Naive thymus-derived CD4-positive, alpha-beta T cell (primary cell): Measurements from ENCODE around the gene TSPAN32. TPM values are rescaled to one million over a fixed set of nuclear protein-coding genes. Genes with fewer than 3 reads are reported as not detected.

ENCODE experiments used
- ATAC-seq: fragments of 150-1000 bp; cut with Tn5 transposase; 2 replicates; pipeline ENCODE4 v1.10.0; 2021; ENCODE audit warnings: mild to moderate bottlenecking, moderate library complexity
- CTCF ChIA-PET: fragments of 350-600 bp; sonication (Branson Sonifier 250); formaldehyde crosslinking; loops from one replicate; lab custom pipeline; 2021; ENCODE audit warnings: antibody characterized with exemption; lab: Charles Lee
- POLR2A ChIA-PET: fragments of 350-600 bp; sonication (Branson Sonifier 250); formaldehyde crosslinking; loops from one replicate; lab custom pipeline; 2021; ENCODE audit warnings: antibody characterized with exemption, inconsistent platforms; lab: Charles Lee
- DNase-seq, 9 donors: peaks; one replicate each; pipeline versions ENCODE4 v3.0.0 to v3.0.0-alpha.2; 2020 to 2022; ENCODE audit warnings: mixed read lengths in 1 of 9
- H3K27ac ChIP-seq: one replicate; pipeline ENCODE4 v1.7.0; 2013; ENCODE audit warnings: mild to moderate bottlenecking, low read depth, low read length, moderate library complexity
- H3K27me3 ChIP-seq, 2 donors: one replicate each; pipeline ENCODE4 v1.7.0; 2013; ENCODE audit warnings: low read length in 2 of 2, mild to moderate bottlenecking in 2 of 2, moderate library complexity in 2 of 2; ENCODE audit not compliant: control insufficient read depth in 2 of 2, insufficient read depth in 2 of 2
- H3K36me3 ChIP-seq, 3 experiments: 1 replicate in 2 of 3; 2 replicates in 1 of 3; pipeline ENCODE4 v1.7.0; 2013; ENCODE audit warnings: low read length in 3 of 3, mild to moderate bottlenecking in 3 of 3, moderate library complexity in 1 of 3; ENCODE audit not compliant: insufficient read depth in 3 of 3, control insufficient read depth in 2 of 3
- H3K4me1 ChIP-seq, 2 donors: one replicate each; pipeline ENCODE4 v1.7.0; 2013; ENCODE audit warnings: low read length in 2 of 2, mild to moderate bottlenecking in 2 of 2, moderate library complexity in 1 of 2; ENCODE audit not compliant: control insufficient read depth in 2 of 2, insufficient read depth in 2 of 2
- H3K4me3 ChIP-seq: 2 replicates; pipeline ENCODE4 v1.7.0; 2013; ENCODE audit warnings: mild to moderate bottlenecking, low read length
- H3K9me3 ChIP-seq, 3 experiments: 1 replicate in 2 of 3; 2 replicates in 1 of 3; pipeline ENCODE4 v1.7.0; 2013; ENCODE audit warnings: low read length in 3 of 3; ENCODE audit not compliant: control insufficient read depth in 2 of 3
- H3K27ac Mint-ChIP-seq, 9 donors: one replicate each; pipeline ENCODE4 v1.8.0; 2020 to 2022; ENCODE audit warnings: mixed read lengths in 9 of 9, mild to moderate bottlenecking in 8 of 9, moderate library complexity in 5 of 9, inconsistent platforms in 2 of 9
- H3K27me3 Mint-ChIP-seq, 5 donors: one replicate each; pipeline ENCODE4 v1.8.0; 2021 to 2022; ENCODE audit warnings: mixed read lengths in 5 of 5, mild to moderate bottlenecking in 1 of 5
- H3K36me3 Mint-ChIP-seq, 5 donors: one replicate each; pipeline ENCODE4 v1.8.0; 2020 to 2022; ENCODE audit warnings: mixed read lengths in 5 of 5, mild to moderate bottlenecking in 3 of 5, inconsistent platforms in 1 of 5
- H3K4me1 Mint-ChIP-seq, 7 donors: one replicate each; pipeline ENCODE4 v1.8.0; 2020 to 2022; ENCODE audit warnings: mixed read lengths in 7 of 7, mild to moderate bottlenecking in 3 of 7, inconsistent platforms in 1 of 7
- H3K4me3 Mint-ChIP-seq, 10 donors: one replicate each; pipeline ENCODE4 v1.8.0; 2020 to 2022; ENCODE audit warnings: mild to moderate bottlenecking in 10 of 10, mixed read lengths in 10 of 10, moderate library complexity in 6 of 10, inconsistent platforms in 2 of 10
- H3K9me3 Mint-ChIP-seq, 11 donors: one replicate each; pipeline ENCODE4 v1.8.0; 2020 to 2022; ENCODE audit warnings: mixed read lengths in 11 of 11, mild to moderate bottlenecking in 4 of 11, inconsistent platforms in 1 of 11, moderate library complexity in 1 of 11
- intact Hi-C, 2 donors: fragments of 100-400 bp; cut with micrococcal nuclease; formaldehyde crosslinking; loops; one replicate each; pipeline ENCODE4 v1.15.1; 2023
- polyA plus RNA-seq, 2 donors: library from polyadenylated mRNA; unstranded; fragments of 300-500 nt; fragmentation: Illumina TruSeq; gene quantifications; one replicate each; pipeline ENCODE4 v1.2.3, GENCODE V29; 2021
- total RNA-seq, 6 experiments: library from RNA in 5 of 6; stranded (reverse) in 5 of 6; gene quantifications; 1 replicate in 5 of 6; 2 replicates in 1 of 6; pipeline ENCODE4 v1.2.3 and lab custom pipeline; 2021 to 2026

TSPAN32 gene
- total and polyA plus RNA-seq, 7 experiments from 2014 or later: 15.7 to 116 (median 63.9) TPM

DNA sequence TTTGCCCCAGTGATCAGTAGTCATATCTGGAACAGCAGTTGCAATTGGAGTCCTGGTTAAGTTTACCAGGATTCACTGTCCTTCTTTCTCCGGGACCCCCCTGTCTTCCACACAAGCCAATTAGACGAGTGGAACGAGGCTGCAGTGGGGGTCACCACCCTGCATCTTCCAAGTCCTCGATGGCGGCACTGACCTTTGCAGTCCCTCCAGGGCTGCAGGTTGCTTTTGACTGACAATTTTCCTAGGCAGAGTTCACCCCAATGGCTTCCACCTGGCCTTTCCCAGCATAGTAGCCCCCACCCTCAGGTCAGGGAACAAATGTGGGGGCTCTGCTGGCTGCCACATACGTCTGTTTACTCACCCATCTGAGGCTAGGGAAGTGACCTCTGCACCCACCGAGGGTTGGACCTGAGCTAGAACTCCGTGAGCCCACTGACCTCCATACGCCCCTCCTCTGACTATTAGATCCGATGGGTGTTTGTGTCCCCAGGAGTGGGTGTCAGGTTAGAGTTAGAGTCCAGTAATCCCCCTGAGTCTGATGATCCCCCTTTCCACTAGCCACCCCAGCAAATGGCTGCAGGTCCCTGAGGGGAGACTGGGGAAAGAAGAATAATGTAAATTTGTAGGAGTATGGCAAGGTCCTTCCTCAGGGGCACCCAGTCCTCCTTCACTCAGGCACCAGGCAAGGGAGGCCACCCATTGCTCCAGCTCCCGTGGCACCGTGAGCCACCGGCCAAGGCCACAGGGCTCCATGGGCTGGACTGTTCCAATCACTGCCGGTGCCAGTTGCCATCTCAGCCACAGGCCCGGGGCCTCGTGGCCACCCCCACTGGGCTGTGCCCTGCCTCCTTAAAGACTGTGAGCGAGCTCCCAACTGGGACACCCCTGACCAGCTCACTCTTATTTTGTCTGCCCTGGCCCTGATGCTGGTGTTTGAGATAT lies 5.6 kb upstream of the TSPAN32 start:
- H3K9me3 Mint-ChIP-seq: no peaks in the 10 kb centered on the region
- Histone ChIP-seq H3K9me3 (no peaks in the 10 kb centered on the region), H3K4me1 (peaks cover 16 to 33% of the 10 kb centered on the region in 2 donors), H3K27me3 (no peaks in the 10 kb centered on the region), H3K36me3 (peaks cover 0 to 32% (median 0%) of the 10 kb centered on the region in 3 experiments), H3K27ac (peak overlapping the region; percentile 41), H3K4me3 (no peak overlapping the region)
- ATAC-seq (no peak), DNase-seq (peak in 1 of 9 donors; percentile 9)
- H3K4me3 Mint-ChIP-seq: no peak overlapping the region
- H3K27me3 Mint-ChIP-seq: peaks cover 0 to 8% (median 0%) of the 10 kb centered on the region in 5 donors
- CTCF ChIA-PET: interaction anchor here (1.4 kb wide), 1 partner anchor 9 kb away, joined by 8 read pairs; no protein-coding TSS in a partner anchor
- peaks cover 11 to 47% (median 30%) of the 10 kb centered on the region in 7 donors for H3K4me1 Mint-ChIP-seq
- intact Hi-C loops: no loop called here
- peak overlapping the region in 6 of 9 donors; percentile 18 to 86 (median 38) for H3K27ac Mint-ChIP-seq
- H3K36me3 Mint-ChIP-seq: no peaks in the 10 kb centered on the region
- POLR2A ChIA-PET: interaction anchor here (1.1 to 1.2 kb wide), 2 partner anchors 9 to 105 kb away, joined by 5 to 8 read pairs; partner anchors contain the start of gene TSSC4

DNA sequence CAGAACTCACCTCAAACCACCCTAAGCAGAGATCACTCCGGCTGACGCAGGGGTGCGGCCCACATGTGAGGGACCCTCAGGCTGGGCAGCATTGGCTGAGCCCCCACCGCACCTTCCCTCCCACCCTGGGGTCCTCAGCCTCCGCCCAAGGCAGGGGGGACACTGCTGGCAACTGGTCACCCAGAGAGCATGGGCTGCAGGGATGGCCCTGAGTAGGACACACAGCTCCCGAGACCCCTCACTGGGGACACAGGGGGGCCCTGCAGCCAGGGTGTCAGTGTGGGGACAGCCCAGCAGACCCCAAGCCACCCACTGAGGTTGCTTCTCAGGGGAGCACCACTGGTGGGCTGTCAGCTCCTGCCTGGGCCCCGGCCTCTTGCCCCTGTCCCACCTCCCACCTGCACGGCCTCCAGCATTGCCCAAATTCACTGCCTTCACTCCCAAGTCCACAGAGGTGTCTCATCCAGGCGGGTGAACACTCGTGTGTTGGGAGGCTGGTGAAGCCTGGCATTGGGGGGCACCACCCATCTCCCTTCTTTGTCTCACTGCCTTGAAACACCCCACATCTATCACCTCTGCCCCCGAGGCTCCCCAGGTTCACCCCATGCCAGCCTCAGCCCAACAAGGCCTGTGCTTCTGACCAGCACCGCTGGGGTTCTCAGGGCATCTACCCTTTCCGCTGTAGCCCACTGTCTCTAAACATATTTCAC lies 4.7 kb upstream of the TSPAN32 start:
- ChIA-PET POLR2A (interaction anchor here (1.1 to 1.2 kb wide), 2 partner anchors 9 to 104 kb away, joined by 5 to 8 read pairs; partner anchors contain the start of gene TSSC4), CTCF (interaction anchor here (0.9 to 1.4 kb wide), 2 partner anchors 9 to 103 kb away, joined by 3 to 8 read pairs; no protein-coding TSS in a partner anchor)
- H3K4me3 Mint-ChIP-seq: peak overlapping the region in 1 of 10 donors; percentile 69

DNA sequence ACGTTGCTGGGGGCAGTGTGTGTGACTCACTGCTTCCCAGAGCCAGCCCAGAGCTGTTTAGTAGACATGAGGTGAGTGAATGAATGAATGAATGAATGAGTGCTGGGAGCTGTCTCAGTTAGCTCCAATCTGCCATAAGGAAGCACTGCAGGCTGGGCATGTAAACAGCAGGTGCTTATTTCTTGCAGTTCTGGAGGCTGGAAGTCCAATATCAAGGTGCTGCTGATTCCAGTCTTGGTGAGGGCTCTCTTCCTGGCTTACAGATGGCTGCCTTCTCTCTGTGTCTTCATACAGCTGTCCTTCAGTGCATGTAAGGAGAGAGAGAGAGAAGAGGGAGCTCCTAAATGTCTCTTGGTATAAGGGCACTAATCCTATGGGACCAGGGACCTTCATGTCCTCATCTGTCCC lies 4.2 kb upstream of the TSPAN32 start:
- ATAC-seq: no peak
- Histone ChIP-seq H3K27me3 (no peaks in the 10 kb centered on the region), H3K27ac (peak overlapping the region; percentile 58), H3K4me3 (no peak overlapping the region), H3K9me3 (no peaks in the 10 kb centered on the region), H3K4me1 (peaks cover 17 to 40% of the 10 kb centered on the region in 2 donors), H3K36me3 (peaks cover 0 to 32% (median 0%) of the 10 kb centered on the region in 3 experiments)
- CTCF ChIA-PET: interaction anchor here (0.9 to 1.4 kb wide), 2 partner anchors 8 to 103 kb away, joined by 3 to 8 read pairs; no protein-coding TSS in a partner anchor
- H3K9me3 Mint-ChIP-seq: no peaks in the 10 kb centered on the region
- H3K36me3 Mint-ChIP-seq: peaks cover 0 to 4% (median 0%) of the 10 kb centered on the region in 5 donors
- peak overlapping the region in 3 of 10 donors; percentile 10 to 69 (median 22) for H3K4me3 Mint-ChIP-seq
- POLR2A ChIA-PET: interaction anchor here (1.2 kb wide), 1 partner anchor 8 kb away, joined by 8 read pairs; no protein-coding TSS in a partner anchor
- peaks cover 21 to 50% (median 29%) of the 10 kb centered on the region in 7 donors for H3K4me1 Mint-ChIP-seq
- H3K27ac Mint-ChIP-seq: peak overlapping the region in 8 of 9 donors; percentile 60 to 89 (median 82)
- no peak for DNase-seq
- intact Hi-C loops: no loop called here
- H3K27me3 Mint-ChIP-seq: peaks cover 0 to 8% (median 0%) of the 10 kb centered on the region in 5 donors

More for the DNA sequence above, 4.7 kb upstream of the TSPAN32 start:
- Histone ChIP-seq H3K27me3 (no peaks in the 10 kb centered on the region), H3K4me1 (peaks cover 16 to 34% of the 10 kb centered on the region in 2 donors), H3K9me3 (no peaks in the 10 kb centered on the region), H3K27ac (peak overlapping the region; percentile 41), H3K4me3 (no peak overlapping the region), H3K36me3 (peaks cover 0 to 32% (median 0%) of the 10 kb centered on the region in 3 experiments)
- ATAC-seq (no peak), DNase-seq (peak in 1 of 9 donors; percentile 17)
- intact Hi-C loops: no loop called here
- Mint-ChIP-seq H3K36me3 (peaks cover 0 to 4% (median 0%) of the 10 kb centered on the region in 5 donors), H3K4me1 (peaks cover 18 to 52% (median 31%) of the 10 kb centered on the region in 7 donors), H3K27ac (peak overlapping the region in 8 of 9 donors; percentile 60 to 89 (median 82)), H3K9me3 (no peaks in the 10 kb centered on the region), H3K27me3 (peaks cover 0 to 8% (median 0%) of the 10 kb centered on the region in 5 donors)

DNA sequence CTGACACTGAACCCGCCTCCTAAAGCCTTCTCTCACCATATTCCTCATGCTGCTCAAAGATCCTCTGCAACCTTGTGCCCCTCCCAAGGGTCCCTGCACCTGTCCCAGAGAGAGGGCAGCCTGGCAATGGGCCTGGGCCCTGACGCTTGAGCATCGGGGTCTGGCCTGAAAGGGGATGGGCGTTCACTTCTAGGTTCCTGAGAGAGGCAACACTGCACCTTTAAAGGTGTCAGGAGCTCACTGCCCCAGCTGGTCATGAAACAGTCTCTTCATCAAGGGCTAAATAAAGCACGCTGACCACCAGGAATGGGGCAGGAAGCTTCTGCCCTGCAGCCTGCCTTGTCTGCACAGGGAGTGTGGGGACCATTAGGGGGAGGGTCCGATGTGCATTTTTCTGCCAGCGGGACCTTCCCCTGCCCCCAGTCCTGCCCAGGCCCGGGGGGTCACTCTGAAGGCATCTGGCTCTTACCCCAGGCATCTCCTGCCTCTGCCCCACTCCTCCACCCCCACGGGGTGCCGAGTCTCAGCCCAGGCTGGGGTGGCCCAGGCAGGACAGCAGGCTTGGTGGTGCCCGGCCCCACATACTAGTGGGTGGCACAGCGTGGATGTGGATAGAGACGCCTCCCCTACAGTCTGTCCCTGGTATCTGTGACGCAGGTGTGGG lies 3.5 kb upstream of the TSPAN32 start:
- H3K4me1 ChIP-seq: peaks cover 23 to 44% of the 10 kb centered on the region in 2 donors

DNA sequence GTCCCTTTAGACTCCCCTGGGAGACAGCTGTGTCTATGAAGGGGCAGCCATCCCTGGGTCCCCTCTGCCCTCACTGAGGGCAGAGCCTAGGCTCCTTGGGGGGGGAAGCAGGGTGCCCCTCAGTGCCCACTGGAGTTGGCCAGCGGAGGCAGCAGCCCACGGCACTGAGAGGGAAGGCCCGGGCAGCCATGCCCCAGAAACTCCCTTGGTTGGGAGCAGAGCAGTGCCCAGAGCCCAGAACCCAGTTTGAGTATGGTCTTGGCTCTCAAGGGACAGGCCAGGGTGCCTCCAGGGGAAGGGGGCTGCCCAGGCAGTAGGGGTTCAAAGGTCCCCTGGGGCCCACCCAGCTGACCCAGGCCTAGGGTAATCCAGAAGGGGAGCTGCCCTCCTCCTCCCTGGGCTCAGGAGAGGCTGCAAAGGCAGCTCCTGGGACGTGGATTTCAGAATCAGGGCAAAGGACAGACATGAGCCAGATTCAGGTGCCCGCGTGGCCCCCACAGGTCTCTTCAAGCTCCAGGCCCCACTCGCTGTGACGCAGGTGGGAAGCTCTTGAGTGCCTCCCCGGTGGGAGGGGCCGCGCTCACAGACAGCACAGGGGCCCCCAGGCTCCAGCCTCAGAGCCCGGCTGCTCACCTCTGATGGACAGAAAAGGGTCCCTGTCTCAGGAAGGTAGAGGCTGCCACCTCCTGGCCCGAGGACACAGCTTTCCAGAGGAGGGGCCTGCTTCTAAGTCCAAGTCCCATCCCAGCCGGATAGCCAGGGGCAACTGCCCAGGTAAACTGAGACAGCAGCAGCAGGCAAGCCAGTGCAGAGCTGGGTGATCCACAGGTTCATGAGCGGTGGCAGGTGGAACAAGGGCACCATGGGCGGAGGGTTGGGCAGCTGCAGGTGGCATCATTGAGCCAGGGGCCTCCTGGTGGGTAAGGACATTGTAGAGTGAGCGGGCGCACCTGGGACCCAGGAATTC lies 2.7 kb upstream of the TSPAN32 start:
- no peak for ATAC-seq
- H3K27ac ChIP-seq: peak overlapping the region; percentile 58
- peaks cover 19 to 51% (median 38%) of the 10 kb centered on the region in 7 donors for H3K4me1 Mint-ChIP-seq

More for the DNA sequence above, 3.5 kb upstream of the TSPAN32 start:
- peaks cover 25 to 51% (median 34%) of the 10 kb centered on the region in 7 donors for H3K4me1 Mint-ChIP-seq
- Histone ChIP-seq H3K4me3 (no peak overlapping the region), H3K9me3 (no peaks in the 10 kb centered on the region), H3K36me3 (peaks cover 0 to 32% (median 0%) of the 10 kb centered on the region in 3 experiments), H3K27me3 (no peaks in the 10 kb centered on the region), H3K27ac (peak overlapping the region; percentile 58)
- no peaks in the 10 kb centered on the region for H3K9me3 Mint-ChIP-seq
- DNase-seq (peak in 1 of 9 donors; percentile 19), ATAC-seq (no peak)
- H3K27ac Mint-ChIP-seq: peak overlapping the region in 8 of 9 donors; percentile 60 to 89 (median 82)
- H3K4me3 Mint-ChIP-seq: peak overlapping the region in 4 of 10 donors; percentile 10 to 98 (median 46)
- ChIA-PET CTCF (interaction anchor here (9.0 kb wide), 1 partner anchor 122 kb away, joined by 167 read pairs; no protein-coding TSS in a partner anchor), POLR2A (interaction anchor here (1.8 kb wide), 1 partner anchor 9 kb away, joined by 4 read pairs; no protein-coding TSS in a partner anchor)
- intact Hi-C loops: no loop called here
- H3K36me3 Mint-ChIP-seq: peaks cover 0 to 4% (median 0%) of the 10 kb centered on the region in 5 donors
- peaks cover 0 to 8% (median 0%) of the 10 kb centered on the region in 5 donors for H3K27me3 Mint-ChIP-seq

More for the DNA sequence above, 2.7 kb upstream of the TSPAN32 start:
- peaks cover 0 to 32% (median 0%) of the 10 kb centered on the region in 3 experiments for H3K36me3 ChIP-seq
- POLR2A ChIA-PET: interaction anchor here (1.3 to 1.8 kb wide), 2 partner anchors 8 to 9 kb away, joined by 4 read pairs; no protein-coding TSS in a partner anchor
- H3K27me3 Mint-ChIP-seq: peaks cover 0 to 5% (median 0%) of the 10 kb centered on the region in 5 donors
- H3K27me3 ChIP-seq: no peaks in the 10 kb centered on the region
- no peaks in the 10 kb centered on the region for H3K9me3 Mint-ChIP-seq
- H3K27ac Mint-ChIP-seq: peak overlapping the region; percentile 63 to 91 (median 79)
- H3K4me3 ChIP-seq: no peak overlapping the region
- peaks cover 30 to 44% of the 10 kb centered on the region in 2 donors for H3K4me1 ChIP-seq
- intact Hi-C loops: loop anchor here (1.0 kb wide), 2 partner anchors 102 to 133 kb away; no protein-coding TSS in a partner anchor
- peak in 2 of 9 donors; percentile 30 to 32 for DNase-seq
- H3K36me3 Mint-ChIP-seq: peaks cover 0 to 4% (median 0%) of the 10 kb centered on the region in 5 donors
- H3K4me3 Mint-ChIP-seq: peak overlapping the region; percentile 52 to 98 (median 75)
- CTCF ChIA-PET: interaction anchor here (9.0 kb wide), 1 partner anchor 121 kb away, joined by 167 read pairs; no protein-coding TSS in a partner anchor
- H3K9me3 ChIP-seq: no peaks in the 10 kb centered on the region
